Sigmoid colon (tissue), 4 donors: ENCODE measurements around the gene RASSF10.

Source experiments
- EP300 ChIP-seq, 4 donors: sonication (generic); formaldehyde crosslinking; IDR thresholded peaks; one replicate each; pipeline ENCODE4 v1.6.1; 2017; ENCODE audit warnings: antibody characterized with exemption in 4 of 4
- POLR2A ChIP-seq, 2 donors: fragments of 450-650 bp; IDR thresholded peaks; one replicate each; pipeline ENCODE4 v1.6.1; 2016; ENCODE audit warnings: antibody characterized with exemption in 2 of 2, mild to moderate bottlenecking in 2 of 2, moderate library complexity in 2 of 2
- POLR2AphosphoS5 ChIP-seq, 4 donors: sonication (generic); formaldehyde crosslinking; IDR thresholded peaks; one replicate each; pipeline ENCODE4 v1.6.1; 2017; ENCODE audit warnings: antibody characterized with exemption in 4 of 4
- TF ChIP-seq, protein P1 (sequence below), 4 experiments: fragments of 450-650 bp in 3 of 4; fragments of 200-600 bp in 1 of 4; IDR thresholded peaks; one replicate each; pipeline ENCODE4 v1.5.1; 2016 to 2019; ENCODE audit warnings: antibody characterized with exemption in 4 of 4, mild to moderate bottlenecking in 3 of 4, moderate library complexity in 2 of 4

DNA sequence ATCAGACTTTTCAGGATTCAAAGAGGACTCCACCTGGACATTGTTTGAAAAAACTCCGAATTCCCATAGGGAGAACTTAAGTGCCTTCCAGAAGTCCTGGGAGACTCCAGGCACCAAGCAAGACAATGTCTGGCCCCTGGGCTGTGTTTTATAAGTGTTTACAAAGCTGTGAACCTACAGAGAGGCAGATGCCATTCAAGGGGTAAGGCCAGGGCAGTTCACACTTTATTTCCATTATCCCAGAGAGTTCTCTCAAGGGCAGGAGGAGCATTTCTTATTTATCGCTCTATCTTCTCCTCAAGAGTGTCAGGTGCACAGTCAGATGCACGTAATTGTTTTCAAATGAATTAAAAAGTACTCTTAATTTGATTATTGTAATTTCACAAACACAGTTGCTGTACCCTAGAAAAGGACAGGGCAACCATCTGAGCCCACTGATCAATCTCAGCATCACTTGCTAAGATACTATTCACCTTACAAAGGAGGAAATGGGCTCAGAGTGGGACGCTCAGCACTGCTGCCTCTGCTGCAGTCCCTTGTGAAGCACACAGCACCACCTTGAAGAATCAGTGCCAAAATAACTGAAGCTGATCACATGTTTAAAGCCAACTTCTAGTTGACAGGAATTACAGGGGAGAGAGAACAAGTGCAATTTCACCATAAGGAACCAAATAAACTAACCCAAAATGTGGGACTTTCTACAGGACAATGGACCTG is 35.0 kb downstream of the RASSF10 start:
- TF ChIP-seq POLR2AphosphoS5 (IDR thresholded peaks at IDR 0.05), result no peak
- TF ChIP-seq, protein P1, sequence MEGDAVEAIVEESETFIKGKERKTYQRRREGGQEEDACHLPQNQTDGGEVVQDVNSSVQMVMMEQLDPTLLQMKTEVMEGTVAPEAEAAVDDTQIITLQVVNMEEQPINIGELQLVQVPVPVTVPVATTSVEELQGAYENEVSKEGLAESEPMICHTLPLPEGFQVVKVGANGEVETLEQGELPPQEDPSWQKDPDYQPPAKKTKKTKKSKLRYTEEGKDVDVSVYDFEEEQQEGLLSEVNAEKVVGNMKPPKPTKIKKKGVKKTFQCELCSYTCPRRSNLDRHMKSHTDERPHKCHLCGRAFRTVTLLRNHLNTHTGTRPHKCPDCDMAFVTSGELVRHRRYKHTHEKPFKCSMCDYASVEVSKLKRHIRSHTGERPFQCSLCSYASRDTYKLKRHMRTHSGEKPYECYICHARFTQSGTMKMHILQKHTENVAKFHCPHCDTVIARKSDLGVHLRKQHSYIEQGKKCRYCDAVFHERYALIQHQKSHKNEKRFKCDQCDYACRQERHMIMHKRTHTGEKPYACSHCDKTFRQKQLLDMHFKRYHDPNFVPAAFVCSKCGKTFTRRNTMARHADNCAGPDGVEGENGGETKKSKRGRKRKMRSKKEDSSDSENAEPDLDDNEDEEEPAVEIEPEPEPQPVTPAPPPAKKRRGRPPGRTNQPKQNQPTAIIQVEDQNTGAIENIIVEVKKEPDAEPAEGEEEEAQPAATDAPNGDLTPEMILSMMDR (IDR thresholded peaks at IDR 0.05), result no peak
- no peak for TF ChIP-seq EP300 (IDR thresholded peaks at IDR 0.05)
- TF ChIP-seq POLR2A (IDR thresholded peaks at IDR 0.05), result no peak
